Mesenchymal stem cell (in vitro differentiated cells and primary cell): ENCODE results near the gene PHF8.
A peak's percentile ranks its signal among the peaks of the same experiment; 100 is the strongest.

Source experiments
- DNase-seq: peaks from one replicate; pipeline ENCODE4 v3.0.0-alpha.2; 2013
- H2AFZ ChIP-seq: one replicate; pipeline ENCODE4 v1.6.1; 2013; ENCODE audit warnings: low read depth, mild to moderate bottlenecking, control low read depth, inconsistent platforms, low read length, moderate library complexity
- H2AK5ac ChIP-seq: 2 replicates; pipeline ENCODE4 v1.6.1; 2013; ENCODE audit warnings: low read length, moderate library complexity, mild to moderate bottlenecking, inconsistent platforms; ENCODE audit not compliant: severe bottlenecking
- H2BK120ac ChIP-seq: one replicate; pipeline ENCODE4 v1.6.1; 2013; ENCODE audit warnings: low read depth, mild to moderate bottlenecking, inconsistent platforms, low read length, moderate library complexity
- H2BK12ac ChIP-seq, 2 experiments: one replicate each; pipeline ENCODE4 v1.6.1; 2013; ENCODE audit warnings: inconsistent platforms in 2 of 2, low read length in 2 of 2, mild to moderate bottlenecking in 2 of 2, moderate library complexity in 2 of 2, control low read depth in 1 of 2
- H2BK15ac ChIP-seq: one replicate; pipeline ENCODE4 v1.6.1; 2013; ENCODE audit warnings: mild to moderate bottlenecking, low read depth, inconsistent platforms; ENCODE audit not compliant: poor library complexity, severe bottlenecking
- H2BK5ac ChIP-seq: 2 replicates; pipeline ENCODE4 v1.6.1; 2013; ENCODE audit warnings: low read depth, mild to moderate bottlenecking, low read length, control low read depth, inconsistent platforms; ENCODE audit not compliant: poor library complexity, severe bottlenecking
- H3K14ac ChIP-seq, 2 experiments: one replicate each; pipeline ENCODE4 v1.6.1; 2013; ENCODE audit warnings: inconsistent platforms in 2 of 2, low read length in 2 of 2, control low read depth in 1 of 2, mild to moderate bottlenecking in 1 of 2, moderate library complexity in 1 of 2
- H3K18ac ChIP-seq, 2 experiments: one replicate each; pipeline ENCODE4 v1.6.1; 2013; ENCODE audit warnings: inconsistent platforms in 2 of 2, low read length in 2 of 2, control low read depth in 1 of 2, low read depth in 1 of 2, mild to moderate bottlenecking in 1 of 2
- H3K23ac ChIP-seq, 2 experiments: one replicate each; pipeline ENCODE4 v1.6.1; 2013; ENCODE audit warnings: inconsistent platforms in 2 of 2, low read length in 2 of 2, mild to moderate bottlenecking in 2 of 2, moderate library complexity in 2 of 2, control low read depth in 1 of 2
- H3K27ac ChIP-seq: 2 replicates; pipeline ENCODE4 v1.5.1; 2013; ENCODE audit warnings: mild to moderate bottlenecking, moderate library complexity, low read length, control low read depth, inconsistent platforms; ENCODE audit not compliant: poor library complexity, severe bottlenecking
- H3K27me3 ChIP-seq, 2 experiments: 2 replicates each; pipeline versions ENCODE4 v1.6.1 to v1.7.0; 2013; ENCODE audit warnings: low read length in 2 of 2, mild to moderate bottlenecking in 2 of 2, moderate library complexity in 2 of 2, control low read depth in 1 of 2, inconsistent platforms in 1 of 2; ENCODE audit not compliant: control insufficient read depth in 1 of 2, insufficient read depth in 1 of 2
- H3K36me3 ChIP-seq, 2 experiments: 2 replicates each; pipeline versions ENCODE4 v1.6.1 to v1.7.0; 2013; ENCODE audit warnings: low read length in 2 of 2, control low read depth in 1 of 2, inconsistent platforms in 1 of 2, low read depth in 1 of 2, mild to moderate bottlenecking in 1 of 2; ENCODE audit not compliant: insufficient read depth in 2 of 2, control insufficient read depth in 1 of 2
- H3K4ac ChIP-seq, 2 experiments: one replicate each; pipeline ENCODE4 v1.6.1; 2013; ENCODE audit warnings: inconsistent platforms in 2 of 2, low read length in 2 of 2, mild to moderate bottlenecking in 2 of 2, moderate library complexity in 2 of 2, control low read depth in 1 of 2, low read depth in 1 of 2
- H3K4me1 ChIP-seq: 2 replicates; pipeline ENCODE4 v1.6.1; 2013; ENCODE audit warnings: low read depth, low read length, control low read depth; ENCODE audit not compliant: control insufficient read depth, insufficient read depth
- H3K4me2 ChIP-seq: 2 replicates; pipeline ENCODE4 v1.6.1; 2013; ENCODE audit warnings: low read length, mild to moderate bottlenecking, inconsistent platforms; ENCODE audit not compliant: poor library complexity, severe bottlenecking
- H3K4me3 ChIP-seq, 2 experiments: 2 replicates each; pipeline versions ENCODE4 v1.5.1 to v1.7.0; 2013; ENCODE audit warnings: low read length in 2 of 2, mild to moderate bottlenecking in 2 of 2, control low read depth in 1 of 2, low read depth in 1 of 2; ENCODE audit not compliant: insufficient read depth in 1 of 2
- H3K79me1 ChIP-seq: replicated peaks from 2 replicates; pipeline ENCODE4 v1.6.1; 2013; ENCODE audit warnings: mild to moderate bottlenecking, control low read depth, low read length, inconsistent platforms; ENCODE audit not compliant: poor library complexity, severe bottlenecking
- H3K9ac ChIP-seq: 2 replicates; pipeline ENCODE4 v1.7.0; 2013; ENCODE audit warnings: mild to moderate bottlenecking, low read length, moderate library complexity
- H3K9me3 ChIP-seq: 2 replicates; pipeline ENCODE4 v1.7.0; 2013; ENCODE audit warnings: mild to moderate bottlenecking, low read length; ENCODE audit not compliant: control insufficient read depth
- H4K8ac ChIP-seq: one replicate; pipeline ENCODE4 v1.6.1; 2013; ENCODE audit warnings: inconsistent platforms, mild to moderate bottlenecking, low read length, moderate library complexity
- H4K91ac ChIP-seq: one replicate; pipeline ENCODE4 v1.6.1; 2013; ENCODE audit warnings: mild to moderate bottlenecking, low read length, inconsistent platforms
- WGBS: methylation state at CpG from one replicate; pipeline ENCODE4 v1.1.7; 2013; ENCODE audit warnings: mixed read lengths; 5-methylcytosine and 5-hydroxymethylcytosine counted together

The PHF8 gene

DNA sequence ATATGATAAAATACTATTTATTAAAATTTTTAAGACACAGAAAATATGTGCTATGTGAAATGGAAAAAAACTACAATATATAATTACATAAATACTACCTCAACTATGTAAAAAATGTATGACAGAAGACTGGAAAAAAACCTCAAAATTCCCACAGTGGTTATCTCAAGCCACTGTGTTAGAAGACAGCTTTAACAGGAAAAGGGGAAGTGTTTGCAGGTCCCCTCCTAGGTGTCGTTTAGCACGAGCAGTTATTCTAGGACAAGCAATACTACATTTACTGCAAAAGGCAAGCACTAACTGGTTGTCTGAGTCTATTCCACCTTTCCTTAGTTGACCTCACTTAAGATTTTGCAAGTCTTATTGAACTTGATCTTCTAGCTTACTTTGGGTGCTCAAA lies 44.9 kb upstream of the PHF8 start:
- WGBS: no CpG with 5 or more reads among the region's 2 CpGs
- Histone ChIP-seq H3K9me3 (no peaks in the 10 kb centered on the region), H2BK12ac (no peak overlapping the region)

DNA sequence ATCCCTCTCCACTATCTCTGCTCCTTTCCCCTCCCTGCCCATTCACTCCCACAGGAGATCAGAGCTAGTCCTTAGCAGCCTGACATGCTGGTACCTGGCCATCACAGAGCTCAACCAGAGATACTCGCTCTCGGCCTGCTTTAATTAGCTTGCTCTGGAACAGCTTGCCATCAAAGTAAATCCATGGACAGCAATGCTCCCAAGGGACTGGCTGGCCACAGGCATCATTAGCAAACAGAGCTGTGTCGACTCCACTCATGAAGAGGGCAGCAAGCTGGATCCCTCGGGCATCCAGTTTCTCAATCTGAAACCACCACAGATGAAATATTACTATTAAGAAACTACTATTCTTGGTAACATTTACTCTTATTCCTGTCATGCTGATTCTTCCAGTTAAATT lies 43.4 kb upstream of the PHF8 start:
- Histone ChIP-seq H3K9ac (no peak overlapping the region), H3K14ac (peak overlapping the region in 1 of 2 experiments; percentile 20), H2AK5ac (no peak overlapping the region), H3K4me1 (peaks cover 2% of the 10 kb centered on the region), H2BK12ac (no peak overlapping the region), H2BK120ac (no peak overlapping the region), H3K23ac (no peak overlapping the region), H3K4me2 (no peak overlapping the region), H2AFZ (no peak overlapping the region), H3K36me3 (peaks cover 6 to 33% of the 10 kb centered on the region in 2 experiments), H2BK5ac (no peak overlapping the region), H3K79me1 (no peaks in the 10 kb centered on the region), H4K91ac (no peak overlapping the region), H3K4ac (no peak overlapping the region), H2BK15ac (no peak overlapping the region), H3K9me3 (no peaks in the 10 kb centered on the region), H3K27ac (no peak overlapping the region), H3K27me3 (peaks cover 0 to 8% of the 10 kb centered on the region in 2 experiments), H4K8ac (no peak overlapping the region), H3K18ac (no peak overlapping the region), H3K4me3 (no peak overlapping the region)
- DNase-seq: no peak
- WGBS: 57% methylated on average over 4 of the region's 4 CpGs

More for the DNA sequence above, 44.9 kb upstream of the PHF8 start:
- H3K4me1 ChIP-seq: peaks cover 2% of the 10 kb centered on the region
- no peak overlapping the region for H3K23ac ChIP-seq
- H3K36me3 ChIP-seq: peaks cover 0 to 29% of the 10 kb centered on the region in 2 experiments
- no peak overlapping the region for H3K4me2 ChIP-seq
- DNase-seq: no peak
- H3K4me3 ChIP-seq: no peak overlapping the region
- H3K14ac ChIP-seq: no peak overlapping the region
- no peak overlapping the region for H3K18ac ChIP-seq
- no peak overlapping the region for H4K8ac ChIP-seq
- H3K27ac ChIP-seq: no peak overlapping the region
- H2BK15ac ChIP-seq: no peak overlapping the region
- H4K91ac ChIP-seq: no peak overlapping the region
- no peak overlapping the region for H3K9ac ChIP-seq
- no peak overlapping the region for H2BK5ac ChIP-seq
- no peaks in the 10 kb centered on the region for H3K79me1 ChIP-seq
- H2AK5ac ChIP-seq: no peak overlapping the region
- H2AFZ ChIP-seq: no peak overlapping the region
- H3K4ac ChIP-seq: no peak overlapping the region
- H3K27me3 ChIP-seq: peaks cover 0 to 8% of the 10 kb centered on the region in 2 experiments
- no peak overlapping the region for H2BK120ac ChIP-seq

DNA sequence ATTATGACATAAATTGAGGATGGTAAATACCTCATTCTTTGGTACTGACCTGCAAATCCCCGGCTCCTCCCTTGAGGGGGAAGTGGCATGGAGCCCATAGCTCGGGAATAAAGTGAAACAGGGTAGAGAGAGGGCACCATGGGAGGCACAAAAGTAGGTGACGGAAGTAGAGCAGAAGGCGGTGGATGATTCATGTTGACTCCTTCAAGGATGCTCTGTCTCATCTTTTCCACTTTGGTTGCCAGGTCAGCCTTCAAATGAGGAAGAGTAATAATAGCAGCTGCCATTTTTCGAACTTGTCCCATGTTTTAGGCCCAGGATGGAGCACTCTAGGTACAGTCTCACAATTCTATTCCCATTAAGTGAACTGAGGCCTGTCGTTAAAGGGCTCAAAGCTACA lies 41.4 kb upstream of the PHF8 start:
- no peak for DNase-seq
- Histone ChIP-seq H3K36me3 (peaks cover 8 to 32% of the 10 kb centered on the region in 2 experiments), H3K14ac (no peak overlapping the region), H3K79me1 (no peaks in the 10 kb centered on the region), H3K23ac (no peak overlapping the region), H2BK120ac (no peak overlapping the region), H3K4me3 (no peak overlapping the region), H2BK12ac (no peak overlapping the region), H3K4me2 (no peak overlapping the region), H2AFZ (no peak overlapping the region), H3K27me3 (peaks cover 0 to 6% of the 10 kb centered on the region in 2 experiments), H3K4ac (no peak overlapping the region), H4K8ac (no peak overlapping the region), H4K91ac (no peak overlapping the region), H2BK5ac (no peak overlapping the region), H3K9ac (no peak overlapping the region), H3K4me1 (peaks cover 2% of the 10 kb centered on the region), H3K27ac (no peak overlapping the region), H2BK15ac (no peak overlapping the region), H2AK5ac (no peak overlapping the region), H3K18ac (no peak overlapping the region), H3K9me3 (no peaks in the 10 kb centered on the region)
- 94% methylated on average over 5 of the region's 6 CpGs for WGBS

DNA sequence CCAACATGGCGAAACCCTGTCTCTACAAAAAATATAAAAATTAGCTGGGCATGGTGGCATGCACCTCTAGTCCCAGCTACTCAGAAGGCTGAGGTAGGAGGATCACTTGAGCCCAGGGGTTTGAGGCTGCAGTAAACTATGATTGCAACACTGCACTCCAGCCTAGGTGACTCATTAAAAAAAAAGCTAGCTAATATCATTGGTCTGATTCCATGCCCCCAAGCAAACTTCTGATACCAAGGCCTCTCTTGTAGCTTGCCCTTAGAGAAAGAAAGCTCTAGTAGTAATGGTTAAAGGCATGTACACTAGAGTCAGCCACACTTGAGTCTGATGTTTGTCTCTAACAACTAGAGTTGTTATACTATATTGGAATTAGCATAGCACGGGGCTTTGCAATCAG lies 32.6 kb upstream of the PHF8 start:
- Histone ChIP-seq H2BK120ac (no peak overlapping the region), H3K4me1 (no peaks in the 10 kb centered on the region), H3K23ac (no peak overlapping the region), H3K36me3 (peaks cover 2 to 27% of the 10 kb centered on the region in 2 experiments), H2AK5ac (no peak overlapping the region), H2BK15ac (no peak overlapping the region), H3K4ac (no peak overlapping the region), H3K79me1 (no peaks in the 10 kb centered on the region), H3K9ac (no peak overlapping the region), H2BK12ac (no peak overlapping the region), H3K27ac (no peak overlapping the region), H3K27me3 (no peaks in the 10 kb centered on the region), H3K4me3 (no peak overlapping the region), H3K14ac (no peak overlapping the region), H3K9me3 (no peaks in the 10 kb centered on the region), H4K91ac (no peak overlapping the region), H2AFZ (no peak overlapping the region), H4K8ac (no peak overlapping the region), H2BK5ac (no peak overlapping the region), H3K4me2 (no peak overlapping the region), H3K18ac (no peak overlapping the region)
- WGBS: no CpG with 5 or more reads among the region's 2 CpGs
- DNase-seq: peak; percentile 34
